ENCODE measurements around the gene CTNNA2. TPM values are rescaled to one million over a fixed set of nuclear protein-coding genes. Genes with fewer than 3 reads are reported as not detected.

Gene CTNNA2
- total and polyA plus RNA-seq, 12 donors: 0.09 to 0.57 (median 0.15) TPM; not detected in 9

- ATAC-seq (no peak), DNase-seq (no peak)
- Histone ChIP-seq H3K36me3 (no peaks in the 10 kb centered on the region), H3K27me3 (no peaks in the 10 kb centered on the region), H3K9me3 (no peaks in the 10 kb centered on the region), H3K4me3 (no peak overlapping the region), H3K4me1 (no peaks in the 10 kb centered on the region), H3K27ac (no peak overlapping the region)
- no peak for TF ChIP-seq CTCF (IDR thresholded peaks at IDR 0.05)
- WGBS, 2 donors: 75 to 85% methylated on average over 5 of the region's 5 CpGs
- intact Hi-C loops (cut with DNase I): no loop called here
Observed at GRCh38 chr2:79994161-79994560, 481.3 kb downstream of the CTNNA2 start.

- no peak for DNase-seq
- Histone ChIP-seq H3K9me3 (no peaks in the 10 kb centered on the region), H3K27ac (no peak overlapping the region), H3K4me1 (no peaks in the 10 kb centered on the region), H3K36me3 (no peaks in the 10 kb centered on the region), H3K4me3 (no peak overlapping the region), H3K27me3 (no peaks in the 10 kb centered on the region)
- ATAC-seq: no peak
- TF ChIP-seq CTCF (IDR thresholded peaks at IDR 0.05): no peak
- intact Hi-C loops (cut with DNase I): no loop called here
Observed at GRCh38 chr2:79994965-79995364, 482.1 kb downstream of the CTNNA2 start.

GRCh38 chr2:79996709-79997108 is 483.9 kb downstream of the CTNNA2 start:
- Histone ChIP-seq H3K27me3 (no peaks in the 10 kb centered on the region), H3K4me3 (no peak overlapping the region), H3K9me3 (no peaks in the 10 kb centered on the region), H3K36me3 (no peaks in the 10 kb centered on the region), H3K27ac (no peak overlapping the region), H3K4me1 (no peaks in the 10 kb centered on the region)
- intact Hi-C loops (cut with DNase I): no loop called here
- DNase-seq (no peak), ATAC-seq (no peak)
- TF ChIP-seq CTCF (IDR thresholded peaks at IDR 0.05): no peak
- WGBS, 2 donors: 78 to 83% methylated on average over 5 of the region's 5 CpGs

GRCh38 chr2:80001701-80002101 is 488.9 kb downstream of the CTNNA2 start:
- Histone ChIP-seq H3K36me3 (no peaks in the 10 kb centered on the region), H3K4me1 (no peaks in the 10 kb centered on the region), H3K27me3 (peaks cover 0 to 7% (median 3%) of the 10 kb centered on the region in 7 donors), H3K4me3 (no peak overlapping the region), H3K27ac (no peak overlapping the region), H3K9me3 (no peaks in the 10 kb centered on the region)
- WGBS, 2 donors: 40 to 62% methylated on average over 5 of the region's 5 CpGs
- ATAC-seq (no peak), DNase-seq (no peak)
- intact Hi-C loops (cut with DNase I): no loop called here
- no peak for TF ChIP-seq CTCF (IDR thresholded peaks at IDR 0.05)

- Histone ChIP-seq H3K27me3 (peaks cover 0 to 7% (median 3%) of the 10 kb centered on the region in 7 donors), H3K9me3 (no peaks in the 10 kb centered on the region), H3K4me1 (no peaks in the 10 kb centered on the region), H3K36me3 (no peaks in the 10 kb centered on the region), H3K4me3 (no peak overlapping the region), H3K27ac (no peak overlapping the region)
- no peak for TF ChIP-seq CTCF (IDR thresholded peaks at IDR 0.05)
- DNase-seq (no peak), ATAC-seq (no peak)
- WGBS, 2 donors: 66 to 80% methylated on average over 3 of the region's 3 CpGs
- intact Hi-C loops (cut with DNase I): no loop called here
Observed at GRCh38 chr2:80002112-80002511, 489.3 kb downstream of the CTNNA2 start.

Measured in heart right ventricle (tissue), 16 donors.